Ascending aorta (tissue), 2 donors: ENCODE results near the gene MAML1. TPM values are rescaled to one million over a fixed set of nuclear protein-coding genes. Genes with fewer than 3 reads are reported as not detected.

Experiments
- DNase-seq, 2 donors: peaks; one replicate each; pipeline ENCODE4 v3.0.0-alpha.2; 2019; ENCODE audit warnings: low spot score in 2 of 2
- H3K27ac ChIP-seq, 2 donors: fragments of 200-600 bp; sonication (generic); one replicate each; pipeline ENCODE4 v1.5.1; 2016 to 2017; ENCODE audit warnings: mild to moderate bottlenecking in 1 of 2
- H3K27me3 ChIP-seq: fragments of 200-600 bp; sonication (generic); one replicate; pipeline ENCODE4 v1.5.1; 2017
- H3K36me3 ChIP-seq, 2 donors: fragments of 200-600 bp; sonication (generic); one replicate each; pipeline ENCODE4 v1.5.1; 2016
- H3K4me1 ChIP-seq, 2 donors: fragments of 200-600 bp; sonication (generic); one replicate each; pipeline ENCODE4 v1.5.1; 2016 to 2017; ENCODE audit warnings: mild to moderate bottlenecking in 1 of 2
- H3K4me3 ChIP-seq, 2 donors: fragments of 200-600 bp; sonication (generic); one replicate each; pipeline ENCODE4 v1.5.1; 2016 to 2017; ENCODE audit warnings: mild to moderate bottlenecking in 1 of 2
- H3K9me3 ChIP-seq, 2 donors: fragments of 200-600 bp; sonication (generic); one replicate each; pipeline ENCODE4 v1.5.1; 2016
- intact Hi-C: fragments of 100-400 bp; cut with DNase I; formaldehyde crosslinking; loops from one replicate; pipeline ENCODE4 v1.15.1; 2023
- total RNA-seq: library from RNA; depleted of rRNA; stranded (reverse); fragments of >200 nt; gene quantifications from one replicate; pipeline ENCODE4 v1.1.0, GENCODE V29; 2016
- TF ChIP-seq, protein P1 (sequence below), 3 experiments: fragments of 200-600 bp in 2 of 3; fragments of 450-650 bp in 1 of 3; sonication (generic) in 2 of 3; IDR thresholded peaks; one replicate each; pipeline ENCODE4 v1.5.1; 2016 to 2019; ENCODE audit warnings: antibody characterized with exemption in 3 of 3, mild to moderate bottlenecking in 1 of 3, moderate library complexity in 1 of 3

The MAML1 gene
- total RNA-seq, 1 donor from 2014 or later, result 42.6 TPM

DNA sequence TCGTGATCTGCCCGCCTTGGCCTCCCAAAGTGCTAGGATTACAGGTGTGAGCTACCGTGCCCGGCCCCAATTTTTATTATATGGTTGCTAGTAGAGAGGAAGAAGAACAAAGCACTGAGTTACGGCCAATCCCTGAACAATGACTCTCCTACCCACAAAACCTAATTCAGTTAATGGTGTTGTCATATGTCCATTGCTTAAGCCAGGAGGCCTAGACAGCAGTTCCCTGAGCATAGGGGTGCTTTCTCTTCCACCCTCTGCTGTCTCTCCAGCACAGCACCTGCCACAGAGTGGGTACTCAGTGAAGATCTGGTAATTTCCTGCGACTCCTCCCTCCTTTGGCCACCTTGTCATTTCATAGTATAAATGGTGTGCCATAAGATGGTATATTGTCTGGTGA, 39.7 kb downstream of the MAML1 start:
- H3K4me3 ChIP-seq, result no peak overlapping the region
- H3K27ac ChIP-seq, result no peak overlapping the region
- intact Hi-C loops, result no loop called here
- no peak for DNase-seq
- H3K9me3 ChIP-seq, result no peaks in the 10 kb centered on the region
- TF ChIP-seq, protein P1, sequence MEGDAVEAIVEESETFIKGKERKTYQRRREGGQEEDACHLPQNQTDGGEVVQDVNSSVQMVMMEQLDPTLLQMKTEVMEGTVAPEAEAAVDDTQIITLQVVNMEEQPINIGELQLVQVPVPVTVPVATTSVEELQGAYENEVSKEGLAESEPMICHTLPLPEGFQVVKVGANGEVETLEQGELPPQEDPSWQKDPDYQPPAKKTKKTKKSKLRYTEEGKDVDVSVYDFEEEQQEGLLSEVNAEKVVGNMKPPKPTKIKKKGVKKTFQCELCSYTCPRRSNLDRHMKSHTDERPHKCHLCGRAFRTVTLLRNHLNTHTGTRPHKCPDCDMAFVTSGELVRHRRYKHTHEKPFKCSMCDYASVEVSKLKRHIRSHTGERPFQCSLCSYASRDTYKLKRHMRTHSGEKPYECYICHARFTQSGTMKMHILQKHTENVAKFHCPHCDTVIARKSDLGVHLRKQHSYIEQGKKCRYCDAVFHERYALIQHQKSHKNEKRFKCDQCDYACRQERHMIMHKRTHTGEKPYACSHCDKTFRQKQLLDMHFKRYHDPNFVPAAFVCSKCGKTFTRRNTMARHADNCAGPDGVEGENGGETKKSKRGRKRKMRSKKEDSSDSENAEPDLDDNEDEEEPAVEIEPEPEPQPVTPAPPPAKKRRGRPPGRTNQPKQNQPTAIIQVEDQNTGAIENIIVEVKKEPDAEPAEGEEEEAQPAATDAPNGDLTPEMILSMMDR (IDR thresholded peaks at IDR 0.05), result no peak
- H3K27me3 ChIP-seq, result no peaks in the 10 kb centered on the region
- H3K36me3 ChIP-seq, result peaks cover 81 to 83% of the 10 kb centered on the region in 2 donors
- no peaks in the 10 kb centered on the region for H3K4me1 ChIP-seq

DNA sequence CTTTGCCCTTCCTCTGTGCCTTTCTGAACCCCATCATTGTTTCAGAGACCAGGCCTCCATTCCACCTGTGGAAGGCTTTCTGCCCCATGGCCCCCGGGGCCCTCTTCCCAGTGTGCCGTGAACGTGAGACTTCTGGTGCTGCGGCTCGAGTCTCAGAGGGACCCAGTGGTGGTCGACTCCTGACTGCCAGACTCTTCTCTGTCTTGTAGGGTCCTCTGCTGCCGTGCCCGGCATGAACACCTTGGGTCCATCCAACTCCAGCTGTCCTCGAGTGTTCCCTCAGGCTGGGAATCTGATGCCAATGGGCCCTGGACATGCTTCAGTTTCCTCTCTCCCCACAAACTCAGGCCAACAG, 41.0 kb downstream of the MAML1 start:
- Histone ChIP-seq H3K27ac (no peak overlapping the region), H3K27me3 (no peaks in the 10 kb centered on the region), H3K36me3 (peaks cover 78 to 87% of the 10 kb centered on the region in 2 donors), H3K4me1 (no peaks in the 10 kb centered on the region), H3K9me3 (no peaks in the 10 kb centered on the region), H3K4me3 (no peak overlapping the region)
- intact Hi-C loops, result no loop called here
- no peak for DNase-seq
- TF ChIP-seq, protein P1 (IDR thresholded peaks at IDR 0.05), result no peak

DNA sequence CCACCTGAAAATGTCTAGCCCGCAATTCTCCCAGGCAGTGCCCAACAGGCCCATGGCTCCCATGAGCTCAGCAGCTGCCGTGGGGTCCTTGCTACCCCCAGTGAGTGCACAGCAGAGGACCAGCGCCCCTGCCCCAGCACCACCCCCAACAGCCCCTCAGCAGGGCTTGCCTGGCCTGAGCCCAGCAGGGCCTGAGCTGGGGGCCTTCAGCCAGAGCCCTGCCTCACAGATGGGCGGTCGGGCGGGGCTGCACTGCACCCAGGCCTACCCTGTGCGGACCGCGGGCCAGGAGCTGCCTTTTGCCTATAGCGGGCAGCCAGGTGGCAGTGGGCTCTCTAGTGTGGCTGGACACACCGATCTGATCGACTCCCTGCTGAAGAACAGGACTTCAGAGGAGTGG, 41.8 kb downstream of the MAML1 start:
- intact Hi-C loops, result no loop called here
- no peak overlapping the region for H3K27ac ChIP-seq
- peaks cover 71 to 81% of the 10 kb centered on the region in 2 donors for H3K36me3 ChIP-seq
- no peaks in the 10 kb centered on the region for H3K27me3 ChIP-seq
- no peak for DNase-seq
- TF ChIP-seq, protein P1 (IDR thresholded peaks at IDR 0.05), result no peak
- H3K4me3 ChIP-seq, result no peak overlapping the region
- H3K9me3 ChIP-seq, result no peaks in the 10 kb centered on the region
- no peaks in the 10 kb centered on the region for H3K4me1 ChIP-seq

DNA sequence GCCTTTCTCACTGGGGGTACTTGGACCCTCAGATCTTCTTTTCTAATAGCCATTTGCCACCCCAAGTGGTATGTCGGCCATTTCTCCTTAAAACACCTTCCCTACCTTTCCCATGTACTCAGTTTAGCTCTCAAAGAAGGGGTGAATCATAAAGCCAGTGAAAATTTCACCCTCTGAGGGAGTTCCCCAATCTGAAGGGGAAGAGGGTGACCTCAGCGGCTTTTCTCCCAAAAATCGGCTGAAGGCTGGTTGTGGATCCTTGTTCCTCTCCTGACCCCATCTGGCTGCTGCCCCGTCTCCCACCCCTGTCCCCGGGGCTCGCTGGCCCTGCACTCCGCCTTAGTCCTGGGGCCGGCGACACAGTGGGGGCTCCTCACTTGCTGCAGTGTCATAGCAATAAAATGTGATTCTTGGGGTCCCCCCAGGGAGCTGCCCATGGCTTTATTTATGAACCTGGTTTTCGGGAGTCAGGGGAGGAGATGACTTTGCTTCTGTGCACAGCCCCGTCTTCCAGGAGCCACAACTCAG, 43.9 kb downstream of the MAML1 start:
- peaks cover 63 to 72% of the 10 kb centered on the region in 2 donors for H3K36me3 ChIP-seq
- H3K27me3 ChIP-seq, result no peaks in the 10 kb centered on the region
- H3K27ac ChIP-seq, result no peak overlapping the region
- TF ChIP-seq, protein P1 (IDR thresholded peaks at IDR 0.05), result no peak
- H3K4me1 ChIP-seq, result no peaks in the 10 kb centered on the region
- intact Hi-C loops, result no loop called here
- no peaks in the 10 kb centered on the region for H3K9me3 ChIP-seq
- H3K4me3 ChIP-seq, result no peak overlapping the region
- DNase-seq, result no peak

DNA sequence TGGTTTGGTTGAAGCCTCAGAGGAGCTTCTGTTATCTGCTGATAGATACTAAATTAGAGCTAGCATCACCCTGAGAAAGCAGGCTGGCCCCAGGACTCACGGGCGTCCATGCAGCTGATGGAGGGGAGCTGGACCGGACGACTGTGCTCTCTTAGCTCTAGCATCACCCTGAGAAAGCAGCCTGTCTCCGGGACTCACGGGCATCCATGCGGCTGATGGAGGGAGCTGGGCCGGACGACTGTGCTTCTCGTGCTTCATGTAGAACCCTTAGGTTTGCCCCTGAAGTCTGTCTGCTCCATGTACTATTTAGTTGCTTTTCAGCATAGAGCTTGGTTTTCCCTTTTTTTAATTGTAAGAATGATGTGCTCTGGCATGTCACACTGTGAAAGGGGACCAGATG, 44.8 kb downstream of the MAML1 start:
- TF ChIP-seq, protein P1 (IDR thresholded peaks at IDR 0.05), result no peak
- Histone ChIP-seq H3K4me1 (no peaks in the 10 kb centered on the region), H3K27me3 (no peaks in the 10 kb centered on the region), H3K4me3 (no peak overlapping the region), H3K36me3 (peaks cover 53 to 62% of the 10 kb centered on the region in 2 donors), H3K27ac (no peak overlapping the region), H3K9me3 (no peaks in the 10 kb centered on the region)
- intact Hi-C loops, result no loop called here
- DNase-seq, result no peak

DNA sequence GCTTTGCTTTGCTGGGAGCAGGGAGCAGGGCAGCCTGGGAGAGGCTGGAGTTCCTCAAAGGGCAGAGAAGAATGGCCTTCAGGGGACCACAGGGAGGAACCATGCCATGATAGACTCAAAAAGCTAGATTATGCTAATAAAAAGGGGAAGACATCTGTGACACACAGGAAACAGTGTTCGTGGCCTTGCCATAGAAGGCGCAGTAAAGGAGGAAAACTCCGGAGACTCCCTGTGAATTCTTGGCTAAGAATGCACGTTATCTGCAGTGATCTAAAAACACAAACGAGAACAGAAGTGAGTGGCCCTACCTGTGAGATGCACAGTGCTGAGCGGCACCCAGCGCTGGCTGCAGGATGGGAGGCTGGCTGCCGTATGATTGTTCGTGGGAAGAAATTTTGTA, 45.3 kb downstream of the MAML1 start:
- H3K36me3 ChIP-seq, result peaks cover 49 to 58% of the 10 kb centered on the region in 2 donors
- no peak for DNase-seq
- TF ChIP-seq, protein P1 (IDR thresholded peaks at IDR 0.05), result no peak

More for the DNA sequence above, 45.3 kb downstream of the MAML1 start:
- no peaks in the 10 kb centered on the region for H3K9me3 ChIP-seq
- intact Hi-C loops, result no loop called here
- no peaks in the 10 kb centered on the region for H3K27me3 ChIP-seq
- H3K4me1 ChIP-seq, result no peaks in the 10 kb centered on the region
- no peak overlapping the region for H3K4me3 ChIP-seq
- no peak overlapping the region for H3K27ac ChIP-seq
